GM23338 (cell line): ENCODE measurements around the gene ADAMTS17.

Source experiments
- CTCF ChIP-seq, 2 experiments: fragments of 200-600 bp in 1 of 2; sonication (generic) in 1 of 2; conservative IDR thresholded peaks; 2 replicates each; pipeline versions ENCODE4 v1.5.1 to v1.6.1; 2016 to 2017; ENCODE audit warnings: antibody characterized with exemption in 2 of 2, low read depth in 2 of 2, mild to moderate bottlenecking in 2 of 2, moderate library complexity in 1 of 2
- EZH2 ChIP-seq: fragments of 200-600 bp; sonication (generic); IDR thresholded peaks from one replicate; pipeline ENCODE4 v1.8.0; 2017; ENCODE audit warnings: antibody characterized with exemption, mild to moderate bottlenecking, low read depth; ENCODE audit not compliant: unreplicated experiment
- EZH2phosphoT487 ChIP-seq: fragments of 200-600 bp; sonication (generic); IDR thresholded peaks from one replicate; pipeline ENCODE4 v1.8.1; 2018; ENCODE audit warnings: antibody characterized with exemption; ENCODE audit not compliant: unreplicated experiment
- NANOG ChIP-seq: IDR thresholded peaks from 2 replicates; pipeline ENCODE4 v1.6.1; 2016; ENCODE audit warnings: antibody characterized with exemption, borderline replicate concordance
- REST ChIP-seq: IDR thresholded peaks from one replicate; pipeline ENCODE4 v1.6.1; 2018; ENCODE audit warnings: antibody characterized with exemption; ENCODE audit not compliant: unreplicated experiment
- ZNF331 ChIP-seq: fragments of 250-450 bp; sonication (Bioruptor Pico); IDR thresholded peaks from 2 replicates; pipeline ENCODE4 v1.5.0; 2020; ENCODE audit warnings: low read depth, mild to moderate bottlenecking, moderate library complexity

GRCh38 chr15:99955532-99955931, 386.2 kb downstream of the ADAMTS17 start:
- TF ChIP-seq EZH2 (no peak), CTCF (conservative IDR thresholded peaks at IDR 0.05; ENCODE audit: low read depth in 2 of 2) (no peak), REST (no peak), ZNF331 (CRISPR knock-in tag) (no peak), EZH2phosphoT487 (no peak), NANOG (no peak)
